B cell (primary cell): Measurements from ENCODE around the gene EXOC4. TPM values are rescaled to one million over a fixed set of nuclear protein-coding genes. Genes with fewer than 3 reads are reported as not detected.

Experiments
- ATAC-seq: fragments of 200-7000 bp; cut with Tn5 transposase; one replicate; pipeline ENCODE4 v1.10.0; 2021; ENCODE audit warnings: low read depth, mild to moderate bottlenecking, moderate number of reproducible peaks, moderate library complexity
- CTCF ChIA-PET: fragments of 350-600 bp; sonication (Branson Sonifier 250); formaldehyde crosslinking; loops from one replicate; lab custom pipeline; 2021; ENCODE audit warnings: antibody characterized with exemption, inconsistent platforms; lab: Charles Lee
- POLR2A ChIA-PET: fragments of 350-600 bp; sonication (Branson Sonifier 250); formaldehyde crosslinking; loops from one replicate; lab custom pipeline; 2021; ENCODE audit warnings: antibody characterized with exemption; lab: Charles Lee
- DNase-seq: peaks from one replicate; pipeline ENCODE4 v3.0.0; 2013
- H2AFZ ChIP-seq: 2 replicates; pipeline ENCODE4 v1.6.1; 2012; ENCODE audit warnings: mild to moderate bottlenecking, low read depth, low read length; ENCODE audit not compliant: insufficient read depth, poor library complexity, severe bottlenecking
- H3K27ac ChIP-seq, 2 donors: 1 replicate in 1 of 2; 2 replicates in 1 of 2; pipeline ENCODE4 v1.5.1; 2012 to 2013; ENCODE audit warnings: low read length in 2 of 2, mild to moderate bottlenecking in 2 of 2, moderate library complexity in 1 of 2
- H3K27me3 ChIP-seq, 4 experiments: fragments of 200-600 bp in 1 of 4; sonication (generic) in 1 of 4; replicated peaks in 1 of 4; 1 replicate in 2 of 4; 2 replicates in 2 of 4; pipeline versions ENCODE4 v1.6.1 to v1.7.0; 2013 to 2016; ENCODE audit warnings: low read length in 3 of 4, mild to moderate bottlenecking in 2 of 4, mixed read lengths in 1 of 4, moderate library complexity in 1 of 4; ENCODE audit not compliant: insufficient read depth in 4 of 4, control insufficient read depth in 3 of 4; ENCODE audit errors: control extremely low read depth in 1 of 4
- H3K36me3 ChIP-seq, 2 experiments: replicated peaks in 1 of 2; 1 replicate in 1 of 2; 2 replicates in 1 of 2; pipeline versions ENCODE4 v1.6.1 to v1.7.1; 2013; ENCODE audit warnings: low read length in 1 of 2; ENCODE audit not compliant: insufficient read depth in 2 of 2, control insufficient read depth in 1 of 2; ENCODE audit errors: control extremely low read depth in 1 of 2, extremely low read depth in 1 of 2
- H3K4me1 ChIP-seq, 2 donors: fragments of 200-600 bp in 1 of 2; sonication (generic) in 1 of 2; 1 replicate in 1 of 2; 2 replicates in 1 of 2; pipeline versions ENCODE4 v1.5.1 to v1.6.1; 2013 to 2017; ENCODE audit warnings: low read length in 2 of 2; ENCODE audit not compliant: control insufficient read depth in 2 of 2, insufficient read depth in 2 of 2
- H3K4me2 ChIP-seq: replicated peaks from 2 replicates; pipeline ENCODE3; 2012; ENCODE audit warnings: mild to moderate bottlenecking, low read depth, low read length; ENCODE audit not compliant: poor library complexity, severe bottlenecking
- H3K4me3 ChIP-seq, 5 experiments: fragments of 200-600 bp in 1 of 5; sonication (generic) in 1 of 5; 1 replicate in 3 of 5; 2 replicates in 2 of 5; pipeline versions ENCODE4 v1.5.1 to v1.7.0; 2011 to 2016; ENCODE audit warnings: low read length in 4 of 5, mild to moderate bottlenecking in 4 of 5, low read depth in 2 of 5, control low read depth in 1 of 5, moderate library complexity in 1 of 5; ENCODE audit not compliant: insufficient read depth in 1 of 5; ENCODE audit errors: control extremely low read depth in 1 of 5, extremely low read depth in 1 of 5
- H3K79me2 ChIP-seq: fragments of 200-600 bp; sonication (generic); one replicate; pipeline ENCODE4 v1.6.0; 2016; ENCODE audit warnings: low read length; ENCODE audit not compliant: control insufficient read depth, insufficient read depth
- H3K9ac ChIP-seq: fragments of 200-600 bp; sonication (generic); 2 replicates; pipeline ENCODE4 v1.6.1; 2017; ENCODE audit warnings: mild to moderate bottlenecking, low read length, moderate library complexity
- H3K9me3 ChIP-seq, 3 donors: one replicate each; pipeline versions ENCODE4 v1.6.1 to v1.7.1; 2013; ENCODE audit warnings: low read length in 2 of 3; ENCODE audit not compliant: control insufficient read depth in 2 of 3, insufficient read depth in 1 of 3; ENCODE audit errors: control extremely low read depth in 1 of 3
- H4K20me1 ChIP-seq: 2 replicates; pipeline ENCODE4 v1.6.0; 2012; ENCODE audit warnings: mild to moderate bottlenecking, low read length; ENCODE audit not compliant: insufficient read depth, control insufficient read depth, poor library complexity, severe bottlenecking
- H3K27ac Mint-ChIP-seq: one replicate; pipeline ENCODE4 v1.8.0; 2021; ENCODE audit warnings: mixed read lengths
- H3K27me3 Mint-ChIP-seq: one replicate; pipeline ENCODE4 v1.8.0; 2021; ENCODE audit warnings: mixed read lengths
- H3K4me1 Mint-ChIP-seq: one replicate; pipeline ENCODE4 v1.8.0; 2021; ENCODE audit warnings: mixed read lengths
- H3K4me3 Mint-ChIP-seq: one replicate; pipeline ENCODE4 v1.8.0; 2021; ENCODE audit warnings: mixed read lengths
- H3K9me3 Mint-ChIP-seq: one replicate; pipeline ENCODE4 v1.8.0; 2022; ENCODE audit warnings: mixed read lengths; ENCODE audit not compliant: insufficient read depth
- CTCF ChIP-seq: fragments of 200-600 bp; IDR thresholded peaks from one replicate; pipeline ENCODE4 v1.8.0; 2022; ENCODE audit warnings: antibody characterized with exemption, mild to moderate bottlenecking
- EZH2 ChIP-seq: IDR thresholded peaks from 2 replicates; pipeline ENCODE4 v1.6.1; 2012; ENCODE audit warnings: borderline replicate concordance, low read depth, mild to moderate bottlenecking, moderate library complexity, low read length; ENCODE audit not compliant: insufficient read depth, poor library complexity, severe bottlenecking
- WGBS: methylation state at CpG from one replicate; pipeline ENCODE4 v1.1.5; 2013; ENCODE audit warnings: missing lambda C conversion rate; ENCODE audit not compliant: insufficient coverage; 5-methylcytosine and 5-hydroxymethylcytosine counted together
- intact Hi-C: fragments of 100-400 bp; cut with micrococcal nuclease; formaldehyde crosslinking; loops from one replicate; pipeline ENCODE4 v1.10.0; 2022
- polyA plus RNA-seq: library from polyadenylated mRNA; depleted of rRNA; stranded (reverse); fragments of >200 nt; gene quantifications from 2 replicates; pipeline ENCODE4 v1.2.3, GENCODE V29; 2012
- total RNA-seq, 2 donors: library from RNA; stranded (reverse); fragments of 120-200 nt in 1 of 2; gene quantifications; 1 replicate in 1 of 2; 2 replicates in 1 of 2; pipeline versions ENCODE4 v1.2.3 to v1.2.4, GENCODE V29; 2013 to 2022

The EXOC4 gene
- total and polyA plus RNA-seq, 2 donors (not counting 1 experiment from before 2014, with no cell fraction given) = 16.7 to 135 TPM

- ChIA-PET CTCF (no interaction called here), POLR2A (interaction anchor here (1.7 kb wide), 1 partner anchor 170 kb away, joined by 6 read pairs; the partner anchor contains the start of gene CHCHD3)
- H3K9me3 Mint-ChIP-seq = no peaks in the 10 kb centered on the region
- Histone ChIP-seq H3K36me3 (no peaks in the 10 kb centered on the region), H3K27ac (no peak overlapping the region), H3K9me3 (peaks cover 0 to 3% (median 0%) of the 10 kb centered on the region in 3 donors), H3K9ac (no peak overlapping the region), H3K4me3 (peak overlapping the region in 1 of 5 experiments; percentile 93), H2AFZ (peak overlapping the region; percentile 18), H3K4me2 (peak overlapping the region; percentile 83), H3K79me2 (peaks cover 38% of the 10 kb centered on the region), H3K4me1 (peaks cover 4 to 7% of the 10 kb centered on the region in 2 donors), H4K20me1 (no peaks in the 10 kb centered on the region), H3K27me3 (no peaks in the 10 kb centered on the region)
- no peaks in the 10 kb centered on the region for H3K27me3 Mint-ChIP-seq
- peak overlapping the region; percentile 89 for H3K4me3 Mint-ChIP-seq
- H3K4me1 Mint-ChIP-seq = peaks cover 25% of the 10 kb centered on the region
- TF ChIP-seq CTCF (no peak), EZH2 (no peak)
- no peak for ATAC-seq
- H3K27ac Mint-ChIP-seq = peak overlapping the region; percentile 91
- DNase-seq = no peak
- intact Hi-C loops = loop anchor here (2.0 kb wide), 2 partner anchors 1206 to 1394 kb away; partner anchors contain the start of genes AKR1B1 and BPGM
- WGBS = no CpG with 5 or more reads among the region's 3 CpGs
These were observed 396 bp upstream of the EXOC4 start for GRCh38 chr7:133252506-133252857.

GRCh38 chr7:133253519-133253875 lies 619 bp downstream of the EXOC4 start:
- Histone ChIP-seq H3K27me3 (no peaks in the 10 kb centered on the region), H3K4me2 (peak overlapping the region; percentile 83), H3K4me3 (peak overlapping the region; percentile 66 to 93 (median 89)), H2AFZ (peak overlapping the region; percentile 86), H3K9ac (peak overlapping the region; percentile 88), H3K4me1 (peaks cover 4 to 7% of the 10 kb centered on the region in 2 donors), H3K9me3 (peaks cover 0 to 3% (median 0%) of the 10 kb centered on the region in 3 donors), H3K36me3 (peaks cover 0 to 2% of the 10 kb centered on the region in 2 experiments), H3K79me2 (peaks cover 45% of the 10 kb centered on the region), H4K20me1 (no peaks in the 10 kb centered on the region), H3K27ac (peak overlapping the region; percentile 50 to 85)
- TF ChIP-seq EZH2 (no peak), CTCF (no peak)
- H3K4me3 Mint-ChIP-seq = peak overlapping the region; percentile 89
- peak overlapping the region; percentile 91 for H3K27ac Mint-ChIP-seq
- H3K9me3 Mint-ChIP-seq = no peaks in the 10 kb centered on the region
- ChIA-PET CTCF (no interaction called here), POLR2A (interaction anchor here (0.6 to 1.7 kb wide), 2 partner anchors 138 to 171 kb away, joined by 3 to 6 read pairs; partner anchors contain the start of gene CHCHD3)
- ATAC-seq (no peak), DNase-seq (peak; percentile 46)
- intact Hi-C loops = loop anchor here (1.0 to 2.0 kb wide), 3 partner anchors 1064 to 1393 kb away; partner anchors contain the start of genes AKR1B1 and BPGM
- peaks cover 29% of the 10 kb centered on the region for H3K4me1 Mint-ChIP-seq
- WGBS = 0% methylated on average over 4 of the region's 7 CpGs
- no peaks in the 10 kb centered on the region for H3K27me3 Mint-ChIP-seq
